Gastroesophageal sphincter (tissue), 4 donors: ENCODE data around the gene BUD31. TPM values are rescaled to one million over a fixed set of nuclear protein-coding genes. Genes with fewer than 3 reads are reported as not detected.

Experiments used
- ATAC-seq: fragments of 150-250 bp; one replicate; pipeline ENCODE4 v1.9.1; 2016; ENCODE audit warnings: mild to moderate bottlenecking, moderate library complexity
- H3K27ac ChIP-seq, 4 donors: fragments of 200-600 bp; sonication (generic) in 3 of 4; 1 replicate in 3 of 4; 2 replicates in 1 of 4; pipeline ENCODE4 v1.5.1; 2016 to 2019
- H3K27me3 ChIP-seq: fragments of 200-600 bp; sonication (generic); one replicate; pipeline ENCODE4 v1.5.1; 2019
- H3K36me3 ChIP-seq, 2 donors: fragments of 200-600 bp; sonication (generic); one replicate each; pipeline ENCODE4 v1.5.1; 2019; ENCODE audit warnings: control low read depth in 1 of 2
- H3K4me1 ChIP-seq, 3 donors: fragments of 200-600 bp; sonication (generic); 1 replicate in 2 of 3; 2 replicates in 1 of 3; pipeline ENCODE4 v1.5.1; 2016 to 2019; ENCODE audit warnings: control low read depth in 2 of 3
- H3K4me3 ChIP-seq, 2 donors: fragments of 200-600 bp; sonication (generic); one replicate each; pipeline ENCODE4 v1.5.1; 2019; ENCODE audit warnings: mild to moderate bottlenecking in 1 of 2, moderate library complexity in 1 of 2
- H3K9me3 ChIP-seq, 3 donors: fragments of 200-600 bp; sonication (generic); one replicate each; pipeline ENCODE4 v1.5.1; 2017 to 2019; ENCODE audit warnings: control low read depth in 2 of 3
- EP300 ChIP-seq: sonication (generic); formaldehyde crosslinking; IDR thresholded peaks from one replicate; pipeline ENCODE4 v1.6.1; 2017; ENCODE audit warnings: antibody characterized with exemption, mild to moderate bottlenecking
- POLR2A ChIP-seq, 2 donors: fragments of 450-650 bp; IDR thresholded peaks; one replicate each; pipeline ENCODE4 v1.6.1; 2017; ENCODE audit warnings: antibody characterized with exemption in 2 of 2, mild to moderate bottlenecking in 2 of 2, moderate library complexity in 1 of 2
- POLR2AphosphoS5 ChIP-seq: sonication (generic); formaldehyde crosslinking; IDR thresholded peaks from one replicate; pipeline ENCODE4 v1.6.1; 2017; ENCODE audit warnings: antibody characterized with exemption
- WGBS, 2 donors: methylation state at CpG; one replicate each; pipeline ENCODE4 v1.1.5; 2018; ENCODE audit warnings: low coverage in 1 of 2; 5-methylcytosine and 5-hydroxymethylcytosine counted together
- total RNA-seq, 4 donors: library from RNA; depleted of rRNA; stranded (reverse); fragments of >200 nt; gene quantifications; one replicate each; pipeline ENCODE4 v1.1.0, GENCODE V29; 2016
- TF ChIP-seq, protein P1 (sequence below), 4 experiments: fragments of 200-600 bp in 2 of 4; fragments of 450-650 bp in 2 of 4; sonication (generic) in 1 of 4; IDR thresholded peaks; one replicate each; pipeline ENCODE4 v1.5.1; 2017 to 2019; ENCODE audit warnings: antibody characterized with exemption in 4 of 4, mild to moderate bottlenecking in 2 of 4, moderate library complexity in 2 of 4

BUD31 gene
- total RNA-seq, 4 donors from 2014 or later: 47.3 to 73.4 (median 70.0) TPM

DNA sequence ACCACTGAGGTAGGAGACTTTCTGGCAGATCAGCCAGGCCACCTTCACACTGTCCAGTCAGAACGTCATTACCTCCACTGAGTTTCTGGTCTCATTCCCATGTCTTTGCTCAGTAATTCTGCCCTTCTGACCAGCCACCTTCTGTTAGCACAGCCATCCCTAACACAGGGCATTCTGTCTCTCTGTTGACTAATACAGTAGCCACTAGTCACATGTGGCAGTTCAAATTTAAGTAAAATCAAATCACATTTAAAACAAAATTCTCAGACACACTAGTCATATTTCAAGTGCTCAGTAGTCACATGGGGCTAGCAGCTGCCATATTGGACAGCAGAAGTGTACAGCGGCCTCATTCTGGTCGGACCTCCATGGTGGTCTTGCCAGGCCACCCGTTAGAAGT, 37.3 kb downstream of the BUD31 start:
- Histone ChIP-seq H3K27me3 (no peaks in the 10 kb centered on the region), H3K36me3 (peaks cover 0 to 85% of the 10 kb centered on the region in 2 donors), H3K4me1 (peaks cover 0 to 13% (median 0%) of the 10 kb centered on the region in 3 donors), H3K4me3 (no peak overlapping the region), H3K27ac (no peak overlapping the region), H3K9me3 (no peaks in the 10 kb centered on the region)
- no peak for ATAC-seq
- no peak for TF ChIP-seq EP300
- TF ChIP-seq POLR2A (IDR thresholded peaks at IDR 0.05): no peak
- TF ChIP-seq, protein P1, sequence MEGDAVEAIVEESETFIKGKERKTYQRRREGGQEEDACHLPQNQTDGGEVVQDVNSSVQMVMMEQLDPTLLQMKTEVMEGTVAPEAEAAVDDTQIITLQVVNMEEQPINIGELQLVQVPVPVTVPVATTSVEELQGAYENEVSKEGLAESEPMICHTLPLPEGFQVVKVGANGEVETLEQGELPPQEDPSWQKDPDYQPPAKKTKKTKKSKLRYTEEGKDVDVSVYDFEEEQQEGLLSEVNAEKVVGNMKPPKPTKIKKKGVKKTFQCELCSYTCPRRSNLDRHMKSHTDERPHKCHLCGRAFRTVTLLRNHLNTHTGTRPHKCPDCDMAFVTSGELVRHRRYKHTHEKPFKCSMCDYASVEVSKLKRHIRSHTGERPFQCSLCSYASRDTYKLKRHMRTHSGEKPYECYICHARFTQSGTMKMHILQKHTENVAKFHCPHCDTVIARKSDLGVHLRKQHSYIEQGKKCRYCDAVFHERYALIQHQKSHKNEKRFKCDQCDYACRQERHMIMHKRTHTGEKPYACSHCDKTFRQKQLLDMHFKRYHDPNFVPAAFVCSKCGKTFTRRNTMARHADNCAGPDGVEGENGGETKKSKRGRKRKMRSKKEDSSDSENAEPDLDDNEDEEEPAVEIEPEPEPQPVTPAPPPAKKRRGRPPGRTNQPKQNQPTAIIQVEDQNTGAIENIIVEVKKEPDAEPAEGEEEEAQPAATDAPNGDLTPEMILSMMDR (IDR thresholded peaks at IDR 0.05): no peak
- TF ChIP-seq POLR2AphosphoS5: no peak
- 75 to 81% methylated on average over 2 to 4 of the region's 4 CpGs for WGBS, 2 donors

GRCh38 chr7:99447943-99448342, 39.2 kb downstream of the BUD31 start:
- Histone ChIP-seq H3K9me3 (no peaks in the 10 kb centered on the region), H3K27me3 (no peaks in the 10 kb centered on the region), H3K27ac (no peak overlapping the region), H3K4me1 (no peaks in the 10 kb centered on the region), H3K36me3 (peaks cover 0 to 99% of the 10 kb centered on the region in 2 donors), H3K4me3 (no peak overlapping the region)
- ATAC-seq: no peak
- TF ChIP-seq, protein P1 (IDR thresholded peaks at IDR 0.05): no peak
- TF ChIP-seq POLR2AphosphoS5: no peak
- TF ChIP-seq EP300: no peak
- no peak for TF ChIP-seq POLR2A (IDR thresholded peaks at IDR 0.05)
- WGBS, 2 donors: 83% methylated on average over 8 of the region's 10 CpGs; no CpG with 5 or more reads in 1 of the 2 donors

GRCh38 chr7:99448855-99449254, 40.1 kb downstream of the BUD31 start:
- peaks cover 0 to 99% of the 10 kb centered on the region in 2 donors for H3K36me3 ChIP-seq
- H3K27me3 ChIP-seq: no peaks in the 10 kb centered on the region
- H3K27ac ChIP-seq: no peak overlapping the region
- no peaks in the 10 kb centered on the region for H3K9me3 ChIP-seq
- TF ChIP-seq, protein P1 (IDR thresholded peaks at IDR 0.05): no peak
- no peak for TF ChIP-seq POLR2AphosphoS5
- H3K4me3 ChIP-seq: no peak overlapping the region
- ATAC-seq: no peak
- no CpG with 5 or more reads among the region's 10 CpGs for WGBS, 2 donors
- no peaks in the 10 kb centered on the region for H3K4me1 ChIP-seq

DNA sequence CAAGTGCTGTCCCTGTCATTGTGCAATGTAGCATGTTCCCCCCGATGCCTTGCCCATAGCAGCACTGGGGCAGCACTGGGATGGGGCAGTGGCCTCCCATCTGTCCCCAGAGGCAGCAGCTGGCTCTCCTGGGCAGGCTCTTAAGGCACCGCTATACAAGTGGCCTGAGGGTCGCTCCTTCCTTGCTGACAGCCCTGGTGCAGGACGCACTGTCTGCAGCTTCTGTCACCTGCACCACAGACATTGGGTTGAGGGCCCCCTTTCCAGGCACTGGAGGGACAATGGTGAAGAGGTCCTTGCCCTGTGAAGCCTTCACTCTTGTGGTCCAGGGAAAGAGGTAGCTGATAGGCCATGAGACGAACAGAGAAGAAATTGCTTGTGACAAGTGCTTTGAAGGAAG, 40.6 kb downstream of the BUD31 start:
- ATAC-seq: no peak
- Histone ChIP-seq H3K9me3 (no peaks in the 10 kb centered on the region), H3K36me3 (peaks cover 0 to 99% of the 10 kb centered on the region in 2 donors), H3K27ac (no peak overlapping the region), H3K27me3 (no peaks in the 10 kb centered on the region), H3K4me1 (no peaks in the 10 kb centered on the region), H3K4me3 (no peak overlapping the region)
- 100% methylated on average over 1 of the region's 5 CpGs for WGBS, 2 donors
- TF ChIP-seq, protein P1 (IDR thresholded peaks at IDR 0.05): no peak
- no peak for TF ChIP-seq EP300
- TF ChIP-seq POLR2A (IDR thresholded peaks at IDR 0.05): no peak
- no peak for TF ChIP-seq POLR2AphosphoS5

- WGBS, 2 donors: no CpG with 5 or more reads among the region's 8 CpGs
- TF ChIP-seq POLR2A (IDR thresholded peaks at IDR 0.05) (no peak), POLR2AphosphoS5 (no peak), EP300 (no peak)
- TF ChIP-seq, protein P1 (IDR thresholded peaks at IDR 0.05): no peak
These were observed 43.2 kb downstream of the BUD31 start for GRCh38 chr7:99451936-99452335.

More at GRCh38 chr7:99451936-99452335, 43.2 kb downstream of the BUD31 start:
- H3K4me3 ChIP-seq: no peak overlapping the region
- peaks cover 0 to 100% of the 10 kb centered on the region in 2 donors for H3K36me3 ChIP-seq
- H3K27ac ChIP-seq: no peak overlapping the region
- no peaks in the 10 kb centered on the region for H3K4me1 ChIP-seq
- no peak for ATAC-seq
- no peaks in the 10 kb centered on the region for H3K27me3 ChIP-seq
- H3K9me3 ChIP-seq: no peaks in the 10 kb centered on the region
